ENCODE data around the gene PRKAR2A.
"Not testable (repeated sequence)": the region's sequence is repeated elsewhere in the genome, so short reads cannot be mapped to it uniquely, and the experiment has no call there.

The PRKAR2A gene

GRCh38 chr3:48837163-48837562 is 10.5 kb downstream of the PRKAR2A start:
- DNase-seq (ENCODE audit: low read depth, low spot score): no peak

GRCh38 chr3:48835650-48836366 is 11.9 kb downstream of the PRKAR2A start:
- DNase-seq (ENCODE audit: low read depth, low spot score): no peak

DNA sequence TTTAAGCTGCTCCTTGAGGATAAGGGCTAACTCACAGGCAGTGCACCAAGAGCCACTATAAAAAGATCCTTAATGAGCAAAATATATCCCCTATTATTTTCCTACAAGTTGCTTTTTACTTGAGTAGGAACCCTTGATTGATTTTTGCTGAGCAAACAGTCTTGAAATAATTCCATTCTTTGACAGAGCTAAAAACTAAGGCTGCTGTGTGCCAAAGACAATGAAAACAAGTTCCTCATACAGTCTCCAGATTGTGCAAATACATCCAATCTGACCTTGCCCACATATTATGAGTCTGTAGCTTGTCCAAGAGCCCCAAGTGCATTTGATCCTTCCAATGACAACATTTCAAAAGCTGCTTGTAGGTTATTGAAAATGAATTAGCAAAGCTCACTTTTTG is 15.0 kb downstream of the PRKAR2A start:
- DNase-seq (ENCODE audit: low read depth, low spot score): peak; percentile 27

DNA sequence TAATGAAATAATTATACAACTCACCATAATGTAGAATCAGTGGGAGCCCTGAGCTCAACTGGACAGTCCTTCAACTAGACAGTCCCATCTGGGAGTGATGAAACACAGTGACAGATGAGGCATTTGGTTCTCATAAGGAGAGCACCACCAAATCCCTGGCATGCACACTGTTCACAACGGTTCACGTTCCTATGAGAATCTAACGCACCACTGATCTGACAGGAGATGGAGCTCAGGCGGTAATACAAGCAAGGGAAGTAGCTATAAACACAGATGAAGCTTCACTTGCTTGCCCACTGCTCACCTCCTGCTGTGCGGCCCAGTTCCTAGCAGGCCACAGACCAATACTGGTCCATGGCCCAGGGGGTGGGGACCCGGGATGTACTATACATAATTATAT is 17.0 kb downstream of the PRKAR2A start:
- no peak for DNase-seq (ENCODE audit: low read depth, low spot score)

- not testable (repeated sequence) for DNase-seq (ENCODE audit: low read depth, low spot score)
Measured at GRCh38 chr3:48829525-48829924, 18.1 kb downstream of the PRKAR2A start.

GRCh38 chr3:48827874-48828273 is 19.8 kb downstream of the PRKAR2A start:
- not testable (repeated sequence) for DNase-seq (ENCODE audit: low read depth, low spot score)

GRCh38 chr3:48826451-48826850 is 21.2 kb downstream of the PRKAR2A start:
- peak; percentile 37 for DNase-seq (ENCODE audit: low read depth, low spot score)

DNA sequence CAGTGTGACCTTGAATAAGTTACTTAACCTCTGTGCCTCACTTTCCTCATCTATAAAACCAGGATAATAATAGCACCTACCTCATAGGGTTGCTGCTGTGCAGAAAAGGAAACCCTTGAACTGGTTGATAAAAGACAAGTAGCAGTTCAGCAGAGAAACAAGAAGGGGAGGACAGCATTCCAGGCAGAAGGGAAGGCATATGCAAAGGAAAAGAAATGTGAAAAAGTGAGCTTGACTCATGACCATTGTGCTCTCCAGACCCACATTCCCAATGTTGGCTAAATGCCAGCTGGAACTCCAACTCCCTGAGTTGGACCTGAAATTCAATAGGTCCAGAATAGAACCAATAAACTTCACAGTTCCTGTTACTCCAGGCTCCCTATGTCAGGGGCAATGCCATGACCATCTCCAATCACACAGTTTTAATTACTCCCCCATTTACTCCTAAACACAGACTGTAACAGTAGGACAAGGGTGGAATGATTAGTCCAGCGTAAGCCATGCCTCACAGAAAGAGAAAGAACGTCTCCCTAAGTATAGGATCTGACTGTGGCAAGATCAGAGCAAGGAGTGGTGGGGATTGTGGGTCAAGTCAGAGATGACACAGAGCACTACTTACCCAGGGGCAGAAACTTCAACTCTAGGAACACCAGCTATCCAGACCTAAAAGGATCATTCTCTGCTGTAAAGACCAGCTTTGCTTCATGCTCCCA is 26.9 kb downstream of the PRKAR2A start:
- no peak for DNase-seq (ENCODE audit: low read depth, low spot score)

- no peak for DNase-seq (ENCODE audit: low read depth, low spot score)
Measured at GRCh38 chr3:48819234-48820221, 28.1 kb downstream of the PRKAR2A start.

- no peak for DNase-seq (ENCODE audit: low read depth, low spot score)
Measured at GRCh38 chr3:48811524-48811923, 36.1 kb downstream of the PRKAR2A start.

GRCh38 chr3:48804930-48805329 is 42.7 kb downstream of the PRKAR2A start:
- DNase-seq (ENCODE audit: low read depth, low spot score): no peak

DNA sequence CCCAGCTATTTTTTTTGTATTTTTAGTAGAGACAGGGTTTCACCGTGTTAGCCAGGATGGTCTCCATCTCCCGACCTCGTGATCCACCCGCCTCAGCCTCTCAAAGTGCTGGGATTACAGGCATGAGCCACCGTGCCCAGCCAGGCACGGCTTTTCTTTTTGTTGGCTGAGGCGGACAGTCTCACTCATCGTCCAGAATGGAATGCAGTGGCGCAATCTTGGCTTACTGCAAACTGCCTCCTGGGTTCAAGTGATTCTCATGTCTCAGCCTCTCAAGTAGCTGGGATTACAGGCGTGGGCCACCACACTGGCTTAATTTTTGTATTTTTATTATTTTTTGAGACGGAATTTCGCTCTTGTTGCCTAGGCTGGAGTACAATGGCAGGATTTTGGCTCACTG is 46.8 kb downstream of the PRKAR2A start:
- not testable (repeated sequence) for DNase-seq (ENCODE audit: low read depth, low spot score)

GRCh38 chr3:48798998-48799397 is 48.7 kb downstream of the PRKAR2A start:
- no peak for DNase-seq (ENCODE audit: low read depth, low spot score)

DNA sequence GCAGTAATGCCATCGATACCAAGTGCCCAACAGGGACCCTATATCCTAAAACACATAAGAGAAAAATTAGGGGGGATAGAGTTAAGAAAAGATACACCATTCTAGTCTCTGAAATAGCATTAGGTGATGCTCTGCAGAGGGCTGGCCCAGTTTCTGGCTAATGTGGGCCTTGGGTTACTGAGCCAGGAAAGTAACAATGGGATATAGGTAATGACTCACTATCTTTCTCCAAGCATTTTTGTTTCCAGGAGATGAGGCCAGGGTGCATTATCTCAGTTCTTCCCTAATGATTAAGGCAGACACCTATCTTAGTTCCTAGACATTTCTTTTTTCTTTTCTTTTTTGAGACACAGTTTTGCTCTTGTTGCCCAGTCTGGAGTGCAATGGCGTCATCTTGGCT is 50.0 kb downstream of the PRKAR2A start:
- no peak for DNase-seq (ENCODE audit: low read depth, low spot score)

GRCh38 chr3:48795997-48796732 is 51.5 kb downstream of the PRKAR2A start:
- no peak for DNase-seq (ENCODE audit: low read depth, low spot score)

- DNase-seq (ENCODE audit: low read depth, low spot score): not testable (repeated sequence)
Measured at GRCh38 chr3:48793484-48793883, 54.2 kb downstream of the PRKAR2A start.

DNA sequence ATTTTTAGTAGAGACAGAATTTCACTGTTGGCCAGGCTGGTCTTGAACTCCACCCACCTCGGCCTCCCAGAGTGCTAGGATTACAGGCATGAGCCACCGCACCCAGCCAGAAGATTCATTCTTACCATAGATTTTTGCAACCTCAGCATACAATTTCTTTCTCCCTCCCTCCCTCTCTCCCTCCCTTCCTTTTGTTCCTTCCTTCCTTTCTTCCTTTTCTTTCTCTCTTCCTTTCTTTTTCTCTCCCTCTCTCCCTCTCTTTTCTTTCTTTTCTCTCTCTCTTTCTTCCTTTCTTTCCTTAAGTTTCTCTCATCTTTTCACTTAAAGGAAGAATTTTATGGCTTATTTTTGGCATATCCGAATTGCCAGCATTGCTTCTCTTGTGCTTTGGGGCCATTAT is 58.0 kb downstream of the PRKAR2A start:
- no peak for DNase-seq (ENCODE audit: low read depth, low spot score)

DNA sequence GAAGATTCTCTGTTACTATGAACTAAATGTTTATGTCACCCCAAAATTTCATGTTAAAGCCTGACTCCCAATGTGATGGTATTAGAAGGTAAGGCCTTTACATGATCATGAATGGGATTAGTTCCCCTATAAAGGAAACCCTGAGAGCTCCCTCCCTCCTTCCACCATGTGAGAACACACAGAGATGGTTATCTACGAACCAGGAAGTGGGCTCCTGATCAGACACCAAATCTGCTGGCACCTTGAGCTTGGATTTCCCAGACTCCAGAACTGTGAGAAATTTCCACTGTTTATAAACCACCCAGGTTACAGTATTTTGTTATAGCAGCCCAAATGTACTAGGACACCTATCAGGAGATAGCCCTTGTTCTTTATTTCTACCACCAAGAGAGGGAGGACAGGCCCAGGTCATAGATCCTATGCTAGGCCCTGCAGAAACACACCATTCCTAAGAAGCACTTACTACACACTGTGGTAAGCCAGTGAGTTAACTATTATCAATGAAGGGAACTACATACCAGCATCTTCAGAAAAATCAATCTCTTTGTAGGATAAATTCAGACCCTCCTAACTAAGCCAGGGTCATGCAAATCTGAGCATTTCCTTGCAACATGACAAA is 59.0 kb downstream of the PRKAR2A start:
- DNase-seq (ENCODE audit: low read depth, low spot score): no peak

- no peak for DNase-seq (ENCODE audit: low read depth, low spot score)
Measured at GRCh38 chr3:48784426-48785120, 63.1 kb downstream of the PRKAR2A start.

- no peak for DNase-seq (ENCODE audit: low read depth, low spot score)
Measured at GRCh38 chr3:48783304-48783703, 64.4 kb downstream of the PRKAR2A start.
